Measurements from ENCODE around the gene DNAH10.
"Not testable (repeated sequence)": the region's sequence is repeated elsewhere in the genome, so short reads cannot be mapped to it uniquely, and the experiment has no call there.

DNAH10 gene

DNA sequence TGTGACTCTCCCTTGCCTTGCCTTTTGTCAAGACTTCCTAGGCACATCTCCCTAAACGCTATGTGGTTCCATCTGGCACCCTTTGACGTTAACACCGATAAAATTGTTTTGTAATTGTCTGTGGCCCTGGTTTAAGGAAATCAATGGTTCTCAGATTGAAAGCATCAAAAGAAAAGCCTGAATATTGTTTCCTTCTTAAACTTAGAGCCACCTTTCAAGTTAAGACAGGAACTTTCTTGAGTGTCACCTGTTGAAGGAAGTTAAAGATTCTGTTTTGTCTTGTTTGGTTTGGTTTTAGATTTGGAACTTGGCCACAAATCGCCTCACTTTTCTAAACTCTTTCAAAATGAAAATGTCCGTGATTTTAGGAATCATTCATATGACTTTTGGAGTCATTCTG lies 14.8 kb upstream of the DNAH10 start:
- no peak for DNase-seq

- DNase-seq: no peak
Observed at GRCh38 chr12:123748161-123748560, 13.9 kb upstream of the DNAH10 start.

DNA sequence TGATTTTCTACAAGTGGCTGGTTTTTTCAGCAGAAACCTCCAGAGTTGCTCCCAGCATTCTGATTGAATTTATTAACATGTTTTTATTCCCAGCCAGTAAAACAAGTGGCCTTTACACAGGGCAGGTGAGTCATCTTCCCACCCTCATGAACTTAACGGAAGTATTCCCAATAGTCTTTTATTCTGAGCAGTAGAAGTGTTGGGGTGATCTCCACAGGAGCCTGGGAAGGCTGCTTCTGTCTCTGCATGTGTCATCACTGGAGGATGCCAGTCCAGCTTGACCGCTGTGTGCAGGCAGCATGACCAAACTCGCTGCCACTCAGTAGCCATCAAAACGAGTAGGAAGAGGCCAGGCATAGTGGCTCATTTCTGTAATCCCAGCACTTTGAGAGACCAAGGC lies 13.4 kb upstream of the DNAH10 start:
- DNase-seq: no peak

GRCh38 chr12:123749355-123749754 lies 12.7 kb upstream of the DNAH10 start:
- DNase-seq: no peak

- no peak for DNase-seq
Observed at GRCh38 chr12:123750159-123750656, 11.9 kb upstream of the DNAH10 start.

DNA sequence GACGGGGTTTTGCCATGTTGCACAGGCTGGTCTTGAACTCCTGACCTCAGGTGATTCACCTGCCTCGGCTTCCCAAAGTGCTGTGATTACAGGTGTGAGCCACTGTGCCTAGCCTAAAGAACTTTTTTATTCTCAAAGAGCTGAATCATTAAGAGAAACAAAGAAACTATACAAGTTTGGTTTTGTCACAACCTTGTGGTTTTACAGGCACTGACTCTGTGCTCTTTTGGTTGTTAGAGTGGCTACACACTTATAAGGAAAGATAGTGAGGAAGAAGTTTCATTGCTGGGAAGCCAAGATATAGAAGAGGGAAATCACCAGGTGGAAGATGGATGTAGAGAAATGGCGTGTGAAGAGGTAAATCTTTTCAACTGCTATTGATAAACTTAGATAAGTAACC lies 10.1 kb upstream of the DNAH10 start:
- no peak for DNase-seq

DNA sequence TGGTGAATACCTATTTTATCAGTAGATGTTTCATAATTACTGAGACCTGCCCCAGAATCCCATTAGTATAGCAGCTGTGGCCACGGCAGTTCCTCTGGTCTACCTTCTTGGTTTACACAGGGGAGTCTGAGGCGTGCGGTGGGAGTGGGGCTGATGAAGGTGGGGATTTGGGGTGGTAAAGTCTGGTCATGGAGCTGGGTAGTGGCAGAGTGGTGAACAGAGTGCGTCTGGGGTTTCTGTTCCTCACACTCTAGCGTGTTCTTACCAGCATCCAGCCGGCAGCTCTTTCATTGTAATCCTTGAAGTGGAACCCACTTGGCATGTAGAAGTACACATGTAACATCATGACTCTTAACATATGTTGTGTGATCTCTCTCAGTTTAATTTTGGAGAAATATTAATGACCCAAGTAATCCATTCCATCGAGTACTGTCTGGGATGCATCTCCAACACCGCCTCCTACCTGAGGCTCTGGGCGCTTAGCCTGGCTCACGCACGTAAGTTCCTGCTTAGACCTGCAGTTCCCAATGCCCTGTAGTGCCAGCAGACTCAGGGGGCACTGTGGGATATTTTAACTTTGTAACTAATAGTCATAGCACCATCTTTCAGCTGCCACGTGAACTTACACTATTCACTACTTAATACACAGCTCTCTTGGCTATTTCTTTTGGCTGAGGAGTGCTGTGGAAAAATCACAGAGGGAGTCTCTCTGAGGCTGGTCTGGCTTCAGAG lies 7.9 kb upstream of the DNAH10 start:
- no peak for DNase-seq

DNA sequence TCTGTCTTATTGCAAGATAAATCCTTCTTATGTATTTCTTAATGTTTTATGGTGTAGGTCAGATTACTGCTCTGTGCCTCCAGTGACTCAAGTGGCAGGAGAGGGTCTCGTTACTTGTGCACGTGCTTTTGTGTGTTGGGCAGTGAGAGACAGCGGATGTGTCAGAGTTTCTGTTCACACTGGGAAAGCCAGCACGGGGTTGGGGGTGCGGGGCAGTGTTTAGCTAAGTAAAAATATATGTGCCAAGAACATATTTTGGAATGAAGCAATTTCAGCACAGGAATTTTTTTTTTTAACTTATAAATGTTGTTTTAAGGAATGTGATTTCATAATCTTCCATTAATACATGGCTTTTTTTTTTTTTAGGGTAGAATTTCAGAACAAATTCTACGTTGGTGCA lies 4.5 kb upstream of the DNAH10 start:
- DNase-seq: no peak

GRCh38 chr12:123760267-123760938 lies 1.7 kb upstream of the DNAH10 start:
- no peak for DNase-seq

DNA sequence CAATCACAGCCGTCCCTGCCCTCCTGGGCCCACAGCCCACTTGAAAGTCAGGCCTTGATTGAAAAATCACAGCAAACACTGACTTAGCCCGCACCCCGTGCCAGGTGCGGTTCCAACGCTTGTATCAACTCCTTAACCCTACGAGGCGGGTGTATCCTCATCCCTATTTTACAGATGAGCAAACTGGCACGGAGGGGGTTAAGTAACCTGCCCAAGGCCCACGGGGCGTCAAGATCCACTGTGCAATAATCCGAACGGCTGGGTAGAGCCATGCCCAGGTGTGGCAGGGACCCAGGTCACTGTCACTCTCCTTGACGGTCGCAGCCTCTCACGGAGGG lies 583 bp downstream of the DNAH10 start:
- no peak for DNase-seq

GRCh38 chr12:123763093-123763492 lies 992 bp downstream of the DNAH10 start:
- DNase-seq: no peak

- DNase-seq: no peak
Observed at GRCh38 chr12:123764109-123764508, 2.0 kb downstream of the DNAH10 start.

GRCh38 chr12:123765504-123766035 lies 3.5 kb downstream of the DNAH10 start:
- DNase-seq: no peak

DNA sequence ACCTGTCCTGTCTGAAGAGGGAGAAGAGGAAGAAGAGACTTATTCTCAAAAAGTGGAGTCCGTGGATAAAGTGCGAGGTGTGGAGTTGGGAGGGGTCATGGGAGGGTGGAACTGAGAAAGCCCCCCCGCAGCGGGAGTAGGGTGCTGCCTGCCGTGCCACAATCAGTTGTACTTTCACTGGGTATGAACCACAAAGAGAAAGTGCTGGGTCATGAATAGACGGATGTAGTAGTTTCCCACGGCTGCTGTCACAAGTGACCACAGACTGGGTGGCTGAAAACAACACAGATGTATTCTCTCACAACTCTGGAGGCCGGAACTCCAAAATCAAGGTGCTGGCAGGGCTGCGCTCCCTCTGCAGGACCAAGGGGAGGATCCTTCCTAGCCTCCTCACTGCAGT lies 5.5 kb downstream of the DNAH10 start:
- DNase-seq: no peak

DNA sequence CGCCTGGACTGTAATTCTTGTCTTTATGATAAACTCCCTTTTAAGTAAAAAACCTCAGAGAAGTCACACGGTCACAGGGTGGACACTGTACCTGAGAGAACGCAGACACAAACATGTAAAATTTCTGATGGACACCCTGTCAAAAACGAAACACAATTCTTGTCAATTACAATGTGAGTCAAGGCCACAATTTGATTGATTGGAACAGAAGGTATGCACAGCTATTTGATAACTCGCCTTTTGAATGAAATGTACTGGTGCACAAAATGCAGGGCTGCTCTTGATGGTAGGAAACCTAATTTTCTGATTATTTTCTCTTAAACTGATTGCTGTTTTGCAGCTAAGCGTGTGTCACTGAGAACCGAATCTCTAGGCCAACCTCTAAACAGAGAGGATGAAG lies 9.2 kb downstream of the DNAH10 start:
- DNase-seq: no peak

GRCh38 chr12:123772074-123772473 lies 10.0 kb downstream of the DNAH10 start:
- no peak for DNase-seq

DNA sequence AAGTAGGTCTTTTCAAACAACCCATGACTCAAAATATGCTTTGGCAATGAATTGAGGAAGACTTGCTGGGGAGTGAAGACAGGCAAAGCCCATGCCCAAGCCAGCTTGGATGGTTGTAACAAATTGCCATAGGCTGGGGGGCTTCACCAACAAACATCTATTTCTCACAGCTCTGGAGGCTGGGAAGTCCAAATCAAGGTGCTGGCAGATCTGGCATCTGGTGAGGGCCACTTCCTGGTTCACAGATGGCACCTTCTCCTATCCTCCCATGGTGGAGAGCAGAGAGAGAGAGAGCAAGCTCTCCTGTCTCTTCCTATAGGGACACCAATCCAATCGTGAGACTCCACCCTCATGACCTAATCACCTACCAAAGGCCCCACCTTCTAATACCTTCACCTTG lies 11.3 kb downstream of the DNAH10 start:
- no peak for DNase-seq

DNA sequence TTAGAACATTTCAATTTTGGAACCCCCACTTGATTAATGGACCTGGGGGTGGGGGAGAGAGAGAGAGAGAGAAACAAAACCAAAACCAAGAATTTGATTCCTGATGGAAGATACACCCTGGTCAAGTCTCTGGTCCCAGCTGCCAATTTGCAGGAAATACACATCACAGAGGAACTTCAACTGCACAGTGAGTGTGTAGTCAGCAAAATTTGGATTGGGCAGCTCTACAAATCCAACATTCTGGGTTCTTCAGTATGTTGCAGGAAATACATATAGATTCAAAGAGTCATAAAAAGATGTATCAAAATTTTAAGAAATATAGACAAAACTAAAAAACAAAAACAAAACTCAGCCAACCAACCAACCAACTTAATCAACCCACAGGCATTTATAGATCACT lies 17.4 kb downstream of the DNAH10 start:
- no peak for DNase-seq

- no peak for DNase-seq
Observed at GRCh38 chr12:123782997-123783792, 21.1 kb downstream of the DNAH10 start.

DNA sequence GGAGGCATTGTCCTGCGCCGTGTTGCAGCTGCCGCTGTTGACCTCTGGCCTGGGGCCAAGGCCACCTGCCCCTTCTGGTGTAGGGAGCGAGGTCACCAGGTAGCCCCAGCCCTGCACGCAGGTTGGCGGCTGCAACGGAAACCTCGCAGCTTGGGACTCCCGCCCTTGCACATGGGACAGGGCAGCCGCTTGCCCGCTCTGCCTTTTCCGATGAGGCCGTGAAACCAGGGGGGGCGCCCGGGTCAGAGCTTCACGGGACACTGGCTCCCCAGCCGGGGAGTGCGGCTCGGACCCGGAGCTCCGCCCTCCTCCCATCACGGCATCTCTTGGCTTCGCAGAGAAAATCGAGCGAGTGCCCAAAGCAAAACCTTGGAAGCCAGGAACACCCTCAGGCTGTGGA lies 25.4 kb downstream of the DNAH10 start:
- DNase-seq: no peak

DNA sequence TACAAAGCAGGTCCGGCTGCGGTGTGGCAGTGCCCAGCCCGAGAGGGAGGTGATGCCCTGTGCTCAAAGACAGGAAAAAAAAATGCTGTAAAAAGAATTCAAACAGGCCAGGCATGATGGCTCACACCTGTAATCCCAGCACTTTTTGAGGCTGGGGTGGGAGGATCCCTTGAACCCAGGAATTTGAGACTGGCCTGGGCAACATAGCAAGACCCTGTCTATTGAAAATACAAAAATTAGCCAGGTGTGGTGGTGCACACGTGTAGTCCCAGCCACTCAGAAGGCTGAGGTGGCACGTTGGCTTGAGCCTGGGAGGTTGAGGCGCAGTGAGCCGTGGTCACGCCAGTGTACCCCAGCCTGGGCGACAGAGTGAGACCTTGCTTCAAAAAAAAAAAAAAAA lies 26.4 kb downstream of the DNAH10 start:
- DNase-seq: no peak

DNA sequence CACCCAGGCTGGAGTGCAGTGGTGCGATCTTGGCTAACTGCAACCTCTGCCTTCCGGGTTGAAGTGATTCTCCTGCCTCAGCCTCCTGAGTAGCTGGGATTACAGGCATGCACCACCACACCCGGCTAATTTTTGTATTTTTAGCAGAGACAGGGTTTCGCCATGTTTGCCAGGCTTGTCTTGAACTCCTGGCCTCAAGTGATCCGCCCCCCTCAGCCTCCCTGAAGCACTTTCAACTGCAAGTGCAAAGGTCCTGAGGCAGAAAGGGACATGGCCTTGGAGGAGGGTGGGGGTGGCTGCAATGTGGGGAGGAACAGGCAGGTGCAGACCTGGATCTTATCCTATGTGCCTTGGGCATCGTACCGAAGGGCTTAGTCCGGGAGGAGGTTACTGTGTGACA lies 27.3 kb downstream of the DNAH10 start:
- not testable (repeated sequence) for DNase-seq

DNA sequence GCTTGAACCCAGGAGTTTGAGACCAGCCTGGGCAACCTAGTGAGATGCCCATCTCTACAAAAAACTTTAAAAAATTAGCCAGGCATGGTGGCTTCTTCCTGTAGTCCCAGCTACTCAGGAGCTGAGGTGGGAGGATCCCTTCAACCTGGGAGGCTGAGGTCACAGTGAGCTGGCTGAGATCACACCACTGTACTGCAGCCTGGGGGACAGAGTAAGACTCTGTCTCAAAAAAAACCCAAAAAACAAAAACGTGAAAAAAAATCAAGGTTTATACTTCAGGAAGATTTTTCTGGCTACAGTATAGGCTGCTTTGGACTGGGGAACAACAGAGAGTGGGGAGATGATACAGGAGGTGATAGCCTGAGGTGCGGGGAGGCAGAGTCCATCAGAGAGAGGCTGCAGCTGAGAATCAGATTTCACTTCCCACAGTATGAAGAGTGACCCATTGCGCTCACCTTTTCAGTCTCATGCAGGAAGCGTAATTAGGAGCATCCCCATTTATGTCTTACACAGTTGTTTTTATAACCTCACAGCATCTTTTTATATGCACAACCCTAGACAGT lies 28.9 kb downstream of the DNAH10 start:
- no peak for DNase-seq

All from NCI-H2171 (cell line).